GM12878 (cell line): ENCODE results near the gene NT5C2. TPM values are rescaled to one million over a fixed set of nuclear protein-coding genes. Genes with fewer than 3 reads are reported as not detected.

Experiments
- ATAC-seq: fragments of 200-7000 bp; cut with Tn5 transposase; 3 replicates; pipeline ENCODE4 v1.9.1; 2020; ENCODE audit warnings: mild to moderate bottlenecking, moderate library complexity
- BruUV-seq: library from RNA; stranded (reverse); fragments of 400-500 nt; replicated peaks from 2 replicates; lab custom pipeline; 2021; lab: Mats Ljungman, UMichigan
- CTCF ChIA-PET: fragments of 300-600 bp; sonication (Branson Sonifier 250); formaldehyde crosslinking; extraction: SDS; loops from one replicate; lab custom pipeline; 2021; ENCODE audit warnings: inconsistent platforms; lab: Yijun Ruan, JAX
- POLR2A ChIA-PET: fragments of 350-600 bp; formaldehyde crosslinking; extraction: SDS; loops from one replicate; lab custom pipeline; 2021; ENCODE audit warnings: inconsistent platforms; lab: Charles Lee
- RAD21 ChIA-PET: fragments of 300-600 bp; sonication (Branson Sonifier 250); formaldehyde crosslinking; loops from one replicate; lab custom pipeline; 2023; ENCODE audit warnings: antibody characterized with exemption; ENCODE audit not compliant: unreplicated experiment; lab: Charles Lee
- SMC1A ChIA-PET: fragments of 300-600 bp; sonication (Branson Sonifier 250); formaldehyde crosslinking; loops from one replicate; lab custom pipeline; 2023; ENCODE audit not compliant: unreplicated experiment, uncharacterized antibody; lab: Charles Lee
- DNase-seq: peaks from one replicate; pipeline ENCODE4 v3.0.0-alpha.2; 2011; ENCODE audit warnings: low read depth, low spot score
- FAIRE-seq: peaks from 3 replicates; lab custom pipeline; 2011; peaks lifted over from hg19 to GRCh38; lab: Jason Lieb, UNC
- H2AFZ ChIP-seq: 2 replicates; pipeline ENCODE4 v1.6.0; 2011; ENCODE audit warnings: low read depth, low read length, control low read depth; ENCODE audit not compliant: control insufficient read depth
- H3K27ac ChIP-seq: 2 replicates; pipeline ENCODE4 v1.5.1; 2011; ENCODE audit warnings: control low read depth; ENCODE audit not compliant: control insufficient read depth, insufficient read depth
- H3K27me3 ChIP-seq, 2 experiments: replicated peaks in 1 of 2; 2 replicates each; pipeline versions ENCODE4 v1.6.0 to v1.6.1; 2011; ENCODE audit warnings: low read length in 1 of 2; ENCODE audit not compliant: control insufficient read depth in 2 of 2, insufficient read depth in 2 of 2
- H3K36me3 ChIP-seq, 2 experiments: 2 replicates each; pipeline ENCODE4 v1.5.1; 2011; ENCODE audit warnings: low read length in 1 of 2; ENCODE audit not compliant: control insufficient read depth in 2 of 2, insufficient read depth in 2 of 2
- H3K4me1 ChIP-seq: 2 replicates; pipeline ENCODE4 v1.6.1; 2011; ENCODE audit warnings: mild to moderate bottlenecking, low read length, moderate library complexity, mixed read lengths; ENCODE audit not compliant: control insufficient read depth, insufficient read depth
- H3K4me2 ChIP-seq: 2 replicates; pipeline ENCODE4 v1.6.0; 2011; ENCODE audit warnings: control low read depth; ENCODE audit not compliant: control insufficient read depth, insufficient read depth
- H3K4me3 ChIP-seq: fragments of 200-600 bp; sonication (generic); 2 replicates; pipeline ENCODE4 v1.5.1; 2016
- H3K79me2 ChIP-seq: 2 replicates; pipeline ENCODE4 v1.6.0; 2011; ENCODE audit warnings: low read length; ENCODE audit not compliant: control insufficient read depth, insufficient read depth
- H3K9ac ChIP-seq: 2 replicates; pipeline ENCODE4 v1.8.0; 2011; ENCODE audit warnings: low read length, control low read depth, mixed read lengths; ENCODE audit not compliant: control insufficient read depth, insufficient read depth
- H3K9me3 ChIP-seq: replicated peaks from 3 replicates; pipeline ENCODE4 v1.5.1; 2011; ENCODE audit warnings: mild to moderate bottlenecking, low read length; ENCODE audit not compliant: control insufficient read depth, insufficient read depth
- H4K20me1 ChIP-seq: 2 replicates; pipeline ENCODE4 v1.6.0; 2011; ENCODE audit not compliant: control insufficient read depth, insufficient read depth
- ATF2 ChIP-seq: IDR thresholded peaks from 2 replicates; pipeline ENCODE4 v1.6.1; 2012; ENCODE audit warnings: low read length, inconsistent platforms
- MXI1 ChIP-seq: fragments of 150-350 bp; IDR thresholded peaks from 2 replicates; pipeline ENCODE4 v1.6.1; 2011; ENCODE audit warnings: low read depth, mild to moderate bottlenecking, inconsistent platforms, low read length, improper control_type of control experiment
- NKRF ChIP-seq: fragments of 450-650 bp; conservative IDR thresholded peaks from 2 replicates; pipeline ENCODE4 v1.6.1; 2017; ENCODE audit warnings: mild to moderate bottlenecking, moderate library complexity
- RB1 ChIP-seq: fragments of 450-650 bp; formaldehyde crosslinking; IDR thresholded peaks from 2 replicates; pipeline ENCODE4 v1.6.1; 2017; ENCODE audit warnings: mild to moderate bottlenecking, borderline replicate concordance
- WGBS: methylation state at CpG from one replicate; pipeline ENCODE4 v1.1.6; 2016; ENCODE audit warnings: low lambda C conversion rate; ENCODE audit not compliant: insufficient replicate concordance, insufficient coverage; ENCODE audit errors: missing lambda C conversion rate; 5-methylcytosine and 5-hydroxymethylcytosine counted together
- in situ Hi-C: fragments of 300-500 bp; cut with MboI; formaldehyde crosslinking; loops from 9 replicates; pipeline ENCODE4 v1.14.3; 2018; ENCODE audit warnings: mixed read lengths
- intact Hi-C: fragments of 100-400 bp; cut with micrococcal nuclease; formaldehyde crosslinking; loops from one replicate; pipeline ENCODE4 v1.14.2; 2022; ENCODE audit not compliant: unreplicated experiment
- polyA plus RNA-seq, 11 experiments: library from polyadenylated mRNA; depleted of rRNA in 4 of 11; unstranded in 6 of 11; stranded (reverse) in 5 of 11; fragments of >200 nt; fragmentation: Nextera tagmentation in 4 of 11; fragmentation: Illumina TruSeq in 1 of 11; extraction: Ambion mirVana in 4 of 11; extraction: Trizol in 1 of 11; gene quantifications; 1 replicate in 1 of 11; 2 replicates in 10 of 11; pipeline versions ENCODE4 v1.2.1 to v1.2.3, GENCODE V29; 2011 to 2016; ENCODE audit warnings: inconsistent platforms in 2 of 11, missing spikeins in 2 of 11, low read depth in 1 of 11
- total RNA-seq, 4 experiments: library from RNA; depleted of rRNA in 3 of 4; stranded (reverse); fragments of >200 nt in 3 of 4; fragmentation: Illumina TruSeq in 1 of 4; extraction: Trizol in 1 of 4; gene quantifications; 2 replicates each; pipeline versions ENCODE4 v1.2.1 to v1.2.3, GENCODE V29; 2013 to 2021
- TF ChIP-seq, protein P1 (sequence below): fragments of 450-650 bp; IDR thresholded peaks from 2 replicates; pipeline ENCODE4 v1.6.1; 2017; ENCODE audit warnings: antibody characterized with exemption, mild to moderate bottlenecking, moderate library complexity
- TF ChIP-seq, protein P2 (sequence below): fragments of 450-650 bp; IDR thresholded peaks from 2 replicates; pipeline ENCODE4 v1.6.1; 2017; ENCODE audit warnings: low read depth, mild to moderate bottlenecking, moderate library complexity

Gene NT5C2
- total and polyA plus RNA-seq, 10 of the 15 experiments (the other 5 are each of a cell fraction or from before 2014, with no cell fraction given): 15.8 to 70.1 (median 56.0) TPM

GRCh38 chr10:103040418-103040817, 152.7 kb downstream of the NT5C2 start:
- ATAC-seq: no peak
- Histone ChIP-seq H3K27me3 (no peaks in the 10 kb centered on the region), H3K4me3 (no peak overlapping the region), H3K4me2 (no peak overlapping the region), H3K79me2 (no peaks in the 10 kb centered on the region), H3K9ac (no peak overlapping the region), H3K4me1 (no peaks in the 10 kb centered on the region), H4K20me1 (no peaks in the 10 kb centered on the region), H3K27ac (no peak overlapping the region), H2AFZ (no peak overlapping the region), H3K9me3 (no peaks in the 10 kb centered on the region), H3K36me3 (no peaks in the 10 kb centered on the region)
- ChIA-PET CTCF (interaction anchor here (1.0 kb wide), 1 partner anchor 124 kb away, joined by 5 read pairs; no protein-coding TSS in a partner anchor), POLR2A (no interaction called here), SMC1A (interaction anchor here (1.1 to 1.5 kb wide), 2 partner anchors 10 to 119 kb away, joined by 3 to 4 read pairs; no protein-coding TSS in a partner anchor), RAD21 (no interaction called here)
- no peak for FAIRE-seq
- no peak for TF ChIP-seq MXI1
- intact Hi-C loops (no loop called here), in situ Hi-C loops (no loop called here)
- WGBS: 45% methylated on average over 4 of the region's 4 CpGs
- BruUV-seq: no TSS peak
- no peak for DNase-seq

GRCh38 chr10:103038570-103038969, 154.5 kb downstream of the NT5C2 start:
- no peaks in the 10 kb centered on the region for H3K27me3 ChIP-seq
- no peak overlapping the region for H3K27ac ChIP-seq
- CTCF ChIA-PET: interaction anchor here (0.9 kb wide), 1 partner anchor 206 kb away, joined by 4 read pairs; no protein-coding TSS in a partner anchor
- no peaks in the 10 kb centered on the region for H3K36me3 ChIP-seq
- POLR2A ChIA-PET: no interaction called here
- H4K20me1 ChIP-seq: no peaks in the 10 kb centered on the region
- H3K79me2 ChIP-seq: no peaks in the 10 kb centered on the region
- H3K9me3 ChIP-seq: no peaks in the 10 kb centered on the region
- DNase-seq: no peak
- SMC1A ChIA-PET: no interaction called here
- H3K4me1 ChIP-seq: no peaks in the 10 kb centered on the region
- 94% methylated on average over 2 of the region's 2 CpGs for WGBS
- no peak overlapping the region for H2AFZ ChIP-seq
- no peak overlapping the region for H3K4me3 ChIP-seq
- RAD21 ChIA-PET: no interaction called here
- intact Hi-C loops: no loop called here
- in situ Hi-C loops: no loop called here
- no peak for ATAC-seq
- no peak overlapping the region for H3K4me2 ChIP-seq
- no peak for FAIRE-seq
- no TSS peak for BruUV-seq
- H3K9ac ChIP-seq: no peak overlapping the region
- TF ChIP-seq, protein P1, sequence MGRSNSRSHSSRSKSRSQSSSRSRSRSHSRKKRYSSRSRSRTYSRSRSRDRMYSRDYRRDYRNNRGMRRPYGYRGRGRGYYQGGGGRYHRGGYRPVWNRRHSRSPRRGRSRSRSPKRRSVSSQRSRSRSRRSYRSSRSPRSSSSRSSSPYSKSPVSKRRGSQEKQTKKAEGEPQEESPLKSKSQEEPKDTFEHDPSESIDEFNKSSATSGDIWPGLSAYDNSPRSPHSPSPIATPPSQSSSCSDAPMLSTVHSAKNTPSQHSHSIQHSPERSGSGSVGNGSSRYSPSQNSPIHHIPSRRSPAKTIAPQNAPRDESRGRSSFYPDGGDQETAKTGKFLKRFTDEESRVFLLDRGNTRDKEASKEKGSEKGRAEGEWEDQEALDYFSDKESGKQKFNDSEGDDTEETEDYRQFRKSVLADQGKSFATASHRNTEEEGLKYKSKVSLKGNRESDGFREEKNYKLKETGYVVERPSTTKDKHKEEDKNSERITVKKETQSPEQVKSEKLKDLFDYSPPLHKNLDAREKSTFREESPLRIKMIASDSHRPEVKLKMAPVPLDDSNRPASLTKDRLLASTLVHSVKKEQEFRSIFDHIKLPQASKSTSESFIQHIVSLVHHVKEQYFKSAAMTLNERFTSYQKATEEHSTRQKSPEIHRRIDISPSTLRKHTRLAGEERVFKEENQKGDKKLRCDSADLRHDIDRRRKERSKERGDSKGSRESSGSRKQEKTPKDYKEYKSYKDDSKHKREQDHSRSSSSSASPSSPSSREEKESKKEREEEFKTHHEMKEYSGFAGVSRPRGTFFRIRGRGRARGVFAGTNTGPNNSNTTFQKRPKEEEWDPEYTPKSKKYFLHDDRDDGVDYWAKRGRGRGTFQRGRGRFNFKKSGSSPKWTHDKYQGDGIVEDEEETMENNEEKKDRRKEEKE: no peak
- TF ChIP-seq ATF2 (no peak), NKRF (no peak), RB1 (no peak)
- TF ChIP-seq, protein P2, sequence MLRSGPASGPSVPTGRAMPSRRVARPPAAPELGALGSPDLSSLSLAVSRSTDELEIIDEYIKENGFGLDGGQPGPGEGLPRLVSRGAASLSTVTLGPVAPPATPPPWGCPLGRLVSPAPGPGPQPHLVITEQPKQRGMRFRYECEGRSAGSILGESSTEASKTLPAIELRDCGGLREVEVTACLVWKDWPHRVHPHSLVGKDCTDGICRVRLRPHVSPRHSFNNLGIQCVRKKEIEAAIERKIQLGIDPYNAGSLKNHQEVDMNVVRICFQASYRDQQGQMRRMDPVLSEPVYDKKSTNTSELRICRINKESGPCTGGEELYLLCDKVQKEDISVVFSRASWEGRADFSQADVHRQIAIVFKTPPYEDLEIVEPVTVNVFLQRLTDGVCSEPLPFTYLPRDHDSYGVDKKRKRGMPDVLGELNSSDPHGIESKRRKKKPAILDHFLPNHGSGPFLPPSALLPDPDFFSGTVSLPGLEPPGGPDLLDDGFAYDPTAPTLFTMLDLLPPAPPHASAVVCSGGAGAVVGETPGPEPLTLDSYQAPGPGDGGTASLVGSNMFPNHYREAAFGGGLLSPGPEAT: no peak
